Measurements from ENCODE around the gene TDRD1. TPM values are rescaled to one million over a fixed set of nuclear protein-coding genes. Genes with fewer than 3 reads are reported as not detected.

TDRD1 gene
- total and polyA plus RNA-seq, 4 donors, result 0.01 to 0.17 (median 0.07) TPM

GRCh38 chr10:114175667-114176066 lies 3.5 kb upstream of the TDRD1 start:
- Histone ChIP-seq H3K9ac (ENCODE audit: low read depth in 1 of 2, low read length in 2 of 2) (no peak overlapping the region), H3K27me3 (ENCODE audit: control insufficient read depth in 4 of 4, insufficient read depth in 4 of 4, low read length in 3 of 4) (no peaks in the 10 kb centered on the region), H3K4me1 (ENCODE audit: control insufficient read depth in 4 of 4, insufficient read depth in 4 of 4, low read length in 3 of 4) (peaks cover 0 to 16% (median 8%) of the 10 kb centered on the region in 4 donors), H3K9me3 (ENCODE audit: control insufficient read depth in 4 of 4, low read length in 3 of 4) (no peaks in the 10 kb centered on the region), H3K4me3 (ENCODE audit: low read depth in 1 of 3, low read length in 3 of 3) (no peak overlapping the region), H3K36me3 (ENCODE audit: control insufficient read depth in 4 of 4, insufficient read depth in 3 of 4, low read depth in 1 of 4, low read length in 3 of 4) (no peaks in the 10 kb centered on the region), H3K27ac (ENCODE audit: low read depth in 1 of 2, low read length in 2 of 2) (no peak overlapping the region)
- 89% methylated on average over 1 of the region's 1 CpG for WGBS
- TF ChIP-seq HNF4A (conservative IDR thresholded peaks at IDR 0.05), result no peak
- TF ChIP-seq NR2F2 (IDR thresholded peaks at IDR 0.05), result no peak
- TF ChIP-seq HNF4G (IDR thresholded peaks at IDR 0.05), result no peak
- TF ChIP-seq, protein P1, sequence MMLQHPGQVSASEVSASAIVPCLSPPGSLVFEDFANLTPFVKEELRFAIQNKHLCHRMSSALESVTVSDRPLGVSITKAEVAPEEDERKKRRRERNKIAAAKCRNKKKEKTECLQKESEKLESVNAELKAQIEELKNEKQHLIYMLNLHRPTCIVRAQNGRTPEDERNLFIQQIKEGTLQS (IDR thresholded peaks at IDR 0.05), result no peak
- TF ChIP-seq REST (IDR thresholded peaks at IDR 0.05), result no peak
- TF ChIP-seq FOXA1 (IDR thresholded peaks at IDR 0.05), result no peak
- no peak for TF ChIP-seq FOXA2 (IDR thresholded peaks at IDR 0.05)
- no peak for DNase-seq (ENCODE audit: low spot score)

- Histone ChIP-seq H3K27ac (ENCODE audit: low read depth in 1 of 2, low read length in 2 of 2) (no peak overlapping the region), H3K27me3 (ENCODE audit: control insufficient read depth in 4 of 4, insufficient read depth in 4 of 4, low read length in 3 of 4) (no peaks in the 10 kb centered on the region), H3K36me3 (ENCODE audit: control insufficient read depth in 4 of 4, insufficient read depth in 3 of 4, low read depth in 1 of 4, low read length in 3 of 4) (no peaks in the 10 kb centered on the region), H3K9me3 (ENCODE audit: control insufficient read depth in 4 of 4, low read length in 3 of 4) (no peaks in the 10 kb centered on the region), H3K4me1 (ENCODE audit: control insufficient read depth in 4 of 4, insufficient read depth in 4 of 4, low read length in 3 of 4) (peaks cover 0 to 16% (median 8%) of the 10 kb centered on the region in 4 donors), H3K4me3 (ENCODE audit: low read depth in 1 of 3, low read length in 3 of 3) (no peak overlapping the region), H3K9ac (ENCODE audit: low read depth in 1 of 2, low read length in 2 of 2) (no peak overlapping the region)
- DNase-seq (ENCODE audit: low spot score), result no peak
- TF ChIP-seq MAX (IDR thresholded peaks at IDR 0.05) (no peak), JUND (IDR thresholded peaks at IDR 0.05) (no peak), EGR1 (IDR thresholded peaks at IDR 0.05; ENCODE audit: low read depth in 2 of 2) (no peak), HNF4A (conservative IDR thresholded peaks at IDR 0.05) (no peak), SP1 (IDR thresholded peaks at IDR 0.05) (no peak), REST (IDR thresholded peaks at IDR 0.05) (no peak), GABPA (IDR thresholded peaks at IDR 0.05 in 1 of 2, conservative IDR thresholded peaks at IDR 0.05 in 1 of 2) (no peak), FOXA2 (IDR thresholded peaks at IDR 0.05) (no peak), HNF4G (IDR thresholded peaks at IDR 0.05) (no peak), FOXA1 (IDR thresholded peaks at IDR 0.05) (no peak)
- TF ChIP-seq, protein P2, sequence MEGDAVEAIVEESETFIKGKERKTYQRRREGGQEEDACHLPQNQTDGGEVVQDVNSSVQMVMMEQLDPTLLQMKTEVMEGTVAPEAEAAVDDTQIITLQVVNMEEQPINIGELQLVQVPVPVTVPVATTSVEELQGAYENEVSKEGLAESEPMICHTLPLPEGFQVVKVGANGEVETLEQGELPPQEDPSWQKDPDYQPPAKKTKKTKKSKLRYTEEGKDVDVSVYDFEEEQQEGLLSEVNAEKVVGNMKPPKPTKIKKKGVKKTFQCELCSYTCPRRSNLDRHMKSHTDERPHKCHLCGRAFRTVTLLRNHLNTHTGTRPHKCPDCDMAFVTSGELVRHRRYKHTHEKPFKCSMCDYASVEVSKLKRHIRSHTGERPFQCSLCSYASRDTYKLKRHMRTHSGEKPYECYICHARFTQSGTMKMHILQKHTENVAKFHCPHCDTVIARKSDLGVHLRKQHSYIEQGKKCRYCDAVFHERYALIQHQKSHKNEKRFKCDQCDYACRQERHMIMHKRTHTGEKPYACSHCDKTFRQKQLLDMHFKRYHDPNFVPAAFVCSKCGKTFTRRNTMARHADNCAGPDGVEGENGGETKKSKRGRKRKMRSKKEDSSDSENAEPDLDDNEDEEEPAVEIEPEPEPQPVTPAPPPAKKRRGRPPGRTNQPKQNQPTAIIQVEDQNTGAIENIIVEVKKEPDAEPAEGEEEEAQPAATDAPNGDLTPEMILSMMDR (IDR thresholded peaks at IDR 0.05; ENCODE audit: low read depth, low read length, missing input control), result no peak
- 94% methylated on average over 1 of the region's 1 CpG for WGBS
Observed at GRCh38 chr10:114176511-114176910, 2.6 kb upstream of the TDRD1 start.
